ENCODE measurements around the gene MCOLN1.
"Not testable (repeated sequence)": the region's sequence is repeated elsewhere in the genome, so short reads cannot be mapped to it uniquely, and the experiment has no call there.

MCOLN1 gene

DNA sequence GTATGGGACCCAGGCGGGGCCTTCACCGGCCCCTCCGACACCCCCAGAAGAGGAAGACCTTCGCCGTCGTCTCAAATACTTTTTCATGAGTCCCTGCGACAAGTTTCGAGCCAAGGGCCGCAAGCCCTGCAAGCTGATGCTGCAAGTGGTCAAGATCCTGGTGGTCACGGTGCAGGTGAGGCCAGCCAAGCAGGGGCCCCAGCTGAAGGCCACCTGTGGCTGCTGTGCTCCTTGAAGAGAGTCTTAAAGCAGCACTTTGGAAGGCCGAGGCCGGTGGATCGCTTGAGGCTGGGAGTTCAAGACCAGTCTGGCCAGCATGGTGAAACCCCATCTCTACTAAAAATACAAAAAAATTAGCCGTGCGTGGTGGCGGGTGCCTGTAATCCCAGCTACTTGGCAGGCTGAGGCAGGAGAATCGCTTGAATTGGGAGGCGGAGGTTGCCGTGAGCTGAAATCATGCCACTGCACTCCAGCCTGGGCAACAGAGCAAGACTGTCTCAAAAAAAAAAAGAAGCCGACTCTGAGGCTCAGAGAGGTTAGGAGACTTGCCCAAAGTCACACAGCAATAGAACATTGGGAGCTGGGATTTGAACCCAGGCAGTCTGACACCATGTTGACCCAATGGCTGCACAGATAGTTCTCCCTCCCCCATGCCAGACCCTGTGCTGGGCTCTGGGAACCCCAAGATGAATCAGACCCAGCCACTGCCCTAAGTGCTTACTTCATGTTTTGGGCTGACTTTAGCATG is 2.7 kb downstream of the MCOLN1 start:
- no peak for DNase-seq (ENCODE audit: low read depth in 3 of 3)

GRCh38 chr19:7526059-7526929 is 3.9 kb downstream of the MCOLN1 start:
- no peak for DNase-seq (ENCODE audit: low read depth in 3 of 3)

- no peak for DNase-seq (ENCODE audit: low read depth in 3 of 3)
These were observed 5.2 kb downstream of the MCOLN1 start for GRCh38 chr19:7527516-7528191.

GRCh38 chr19:7528192-7528519 is 5.7 kb downstream of the MCOLN1 start:
- no peak for DNase-seq (ENCODE audit: low read depth in 3 of 3)

DNA sequence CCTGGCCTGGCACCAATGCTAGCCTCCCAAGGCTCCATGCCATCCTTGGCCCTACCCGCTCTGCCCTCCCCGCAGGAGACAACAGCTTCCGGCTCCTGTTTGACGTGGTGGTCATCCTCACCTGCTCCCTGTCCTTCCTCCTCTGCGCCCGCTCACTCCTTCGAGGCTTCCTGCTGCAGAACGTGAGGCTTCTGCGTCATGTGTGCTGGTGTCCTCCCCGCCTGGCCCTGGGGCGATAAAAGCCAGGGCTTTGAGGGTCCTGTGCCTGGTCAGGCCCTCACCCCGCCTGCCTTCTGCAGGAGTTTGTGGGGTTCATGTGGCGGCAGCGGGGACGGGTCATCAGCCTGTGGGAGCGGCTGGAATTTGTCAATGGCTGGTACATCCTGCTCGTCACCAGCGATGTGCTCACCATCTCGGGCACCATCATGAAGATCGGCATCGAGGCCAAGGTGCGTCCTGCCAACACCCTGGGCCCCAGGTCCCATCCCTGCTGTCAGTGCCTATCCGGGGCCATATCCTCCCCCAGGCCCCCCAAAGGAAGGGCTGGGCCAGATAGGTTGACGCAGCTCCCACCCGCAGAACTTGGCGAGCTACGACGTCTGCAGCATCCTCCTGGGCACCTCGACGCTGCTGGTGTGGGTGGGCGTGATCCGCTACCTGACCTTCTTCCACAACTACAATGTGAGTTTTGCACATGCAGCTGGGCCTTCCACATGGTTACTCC is 6.3 kb downstream of the MCOLN1 start:
- no peak for DNase-seq (ENCODE audit: low read depth in 3 of 3)

DNA sequence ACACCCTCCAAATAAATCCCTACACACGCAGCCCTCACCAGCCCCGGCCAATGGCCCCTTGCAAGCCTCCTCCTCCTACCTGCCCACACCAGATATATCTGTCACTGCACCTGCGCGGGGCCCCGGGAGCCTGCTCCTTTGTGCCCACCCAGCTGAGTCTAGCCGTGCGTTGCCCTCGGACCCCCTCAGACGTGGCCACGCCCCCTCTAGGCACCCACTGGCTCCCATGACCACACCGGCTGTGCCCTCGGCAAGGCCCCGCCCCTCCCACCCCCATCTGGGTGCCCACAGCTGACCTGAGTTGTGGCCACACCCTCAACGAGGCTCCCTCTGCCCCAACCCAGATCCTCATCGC is 6.8 kb downstream of the MCOLN1 start:
- DNase-seq (ENCODE audit: low read depth in 3 of 3): no peak

DNA sequence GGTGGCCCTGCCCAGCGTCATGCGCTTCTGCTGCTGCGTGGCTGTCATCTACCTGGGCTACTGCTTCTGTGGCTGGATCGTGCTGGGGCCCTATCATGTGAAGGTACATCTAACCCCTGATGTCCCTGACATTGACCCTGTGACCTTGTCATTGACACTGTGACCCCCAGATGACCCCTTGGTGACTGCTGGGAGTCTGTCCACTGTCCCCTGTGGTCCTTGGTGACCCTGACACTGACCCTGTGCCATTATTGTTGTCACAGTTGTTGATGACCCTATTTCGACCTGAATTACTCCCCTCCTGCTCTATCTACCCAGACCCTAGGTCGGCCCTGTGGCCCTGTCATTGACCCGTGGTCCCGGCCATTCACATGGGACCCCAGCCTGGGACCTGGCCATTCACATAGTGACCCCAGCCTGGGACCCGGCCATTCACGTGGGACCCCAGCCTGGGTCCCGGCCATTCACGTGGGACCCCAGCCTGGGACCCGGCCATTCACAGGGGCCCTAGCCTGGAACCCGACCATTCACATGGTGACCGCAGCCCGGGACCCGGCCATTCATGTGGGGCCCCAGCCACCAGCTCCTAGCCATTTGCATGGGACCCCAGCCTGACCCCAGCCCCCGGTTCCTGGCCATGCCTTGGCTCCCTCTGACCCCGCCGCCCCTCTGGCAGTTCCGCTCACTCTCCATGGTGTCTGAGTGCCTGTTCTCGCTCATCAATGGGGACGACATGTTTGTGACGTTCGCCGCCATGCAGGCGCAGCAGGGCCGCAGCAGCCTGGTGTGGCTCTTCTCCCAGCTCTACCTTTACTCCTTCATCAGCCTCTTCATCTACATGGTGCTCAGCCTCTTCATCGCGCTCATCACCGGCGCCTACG is 7.4 kb downstream of the MCOLN1 start:
- no peak for DNase-seq (ENCODE audit: low read depth in 3 of 3)

- DNase-seq (ENCODE audit: low read depth in 3 of 3): no peak
These were observed 11.0 kb downstream of the MCOLN1 start for GRCh38 chr19:7533281-7533885.

GRCh38 chr19:7533925-7534480 is 11.6 kb downstream of the MCOLN1 start:
- peak; percentile 63 to 72 (median 72) for DNase-seq (ENCODE audit: low read depth in 3 of 3)

DNA sequence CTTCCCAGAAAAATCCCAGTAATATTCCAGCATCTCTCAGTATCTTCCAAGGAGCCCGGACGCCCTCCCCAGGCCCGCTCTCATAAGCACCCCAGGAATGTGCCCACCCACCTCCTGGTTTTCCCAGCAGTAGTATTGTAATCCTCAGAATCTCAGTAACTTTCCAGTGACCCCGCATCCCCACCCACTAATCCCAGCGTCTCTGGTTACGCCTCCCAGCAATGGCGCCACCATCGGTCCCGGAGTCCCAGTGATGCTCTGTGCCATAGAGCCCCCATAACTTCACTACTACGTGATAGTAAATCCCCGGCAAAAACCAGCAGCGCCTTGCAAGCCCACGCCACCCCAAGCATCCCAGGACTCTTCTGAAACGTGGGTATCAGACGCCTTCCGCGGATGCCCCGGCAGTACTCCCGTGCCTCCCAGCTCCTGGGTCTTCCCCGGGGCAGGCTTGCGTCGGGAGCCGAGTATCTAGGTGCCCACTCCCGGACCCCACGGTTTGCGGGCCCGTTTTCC is 12.2 kb downstream of the MCOLN1 start:
- no peak for DNase-seq (ENCODE audit: low read depth in 3 of 3)

- DNase-seq (ENCODE audit: low read depth in 3 of 3): peak; percentile 85 to 96 (median 89)
These were observed 12.9 kb downstream of the MCOLN1 start, which contains the start of gene PNPLA6 for GRCh38 chr19:7535047-7535997. Gene PNPLA6 (plus strand): TSS chr19:7535717. CDS start chr19:7535789, 72 bp downstream.

DNA sequence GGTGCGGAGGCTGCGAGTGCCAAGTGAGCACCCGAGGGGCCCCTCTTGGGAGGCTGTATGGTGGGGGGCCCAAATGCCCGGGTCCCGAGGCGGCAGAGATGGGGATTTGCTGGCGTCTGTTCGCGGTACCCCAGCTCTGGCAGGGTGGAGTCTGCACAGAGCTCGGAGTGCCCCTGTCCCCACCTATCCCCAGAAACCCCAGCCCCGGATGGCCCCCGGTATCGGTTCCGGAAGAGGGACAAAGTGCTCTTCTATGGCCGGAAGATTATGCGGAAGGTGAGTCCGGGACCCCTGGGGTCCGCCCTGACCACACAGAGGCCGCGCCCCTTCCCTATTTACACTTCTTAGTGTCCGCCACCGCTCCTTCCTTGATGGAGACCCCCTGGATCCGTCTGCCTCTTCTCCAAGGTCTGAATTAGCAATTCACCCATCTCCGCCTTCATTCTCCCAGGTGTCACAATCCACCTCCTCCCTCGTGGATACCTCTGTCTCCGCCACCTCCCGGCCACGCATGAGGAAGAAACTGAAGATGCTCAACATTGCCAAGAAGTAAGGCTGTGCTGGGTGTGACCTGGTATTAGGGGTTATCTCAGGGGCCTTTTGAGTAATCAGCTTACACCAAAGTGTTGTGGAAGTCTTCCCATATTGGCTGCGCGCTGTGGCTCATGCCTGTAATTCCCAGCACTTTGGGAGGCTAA is 13.7 kb downstream of the MCOLN1 start:
- DNase-seq (ENCODE audit: low read depth in 3 of 3): no peak

DNA sequence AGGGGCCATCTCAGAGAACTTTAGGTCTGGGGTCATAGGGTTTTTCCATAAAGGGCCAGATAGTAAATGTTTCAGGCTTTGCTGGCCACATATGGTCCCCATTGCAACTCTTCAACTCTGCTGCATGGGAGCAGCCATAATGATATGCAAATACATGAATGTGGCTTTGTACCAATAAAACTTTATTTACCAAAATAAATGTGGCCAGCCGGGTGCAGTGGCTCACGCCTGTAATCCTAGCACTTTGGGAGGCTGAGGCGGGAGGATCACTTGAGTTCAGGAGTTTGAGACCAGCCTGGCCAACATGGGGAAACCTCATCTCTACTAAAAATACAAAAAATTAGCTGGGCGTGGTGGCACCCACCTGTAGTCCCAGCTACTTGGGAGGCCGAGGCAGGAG is 16.6 kb downstream of the MCOLN1 start:
- not testable (repeated sequence) for DNase-seq (ENCODE audit: low read depth in 3 of 3)

GRCh38 chr19:7539827-7540425 is 17.5 kb downstream of the MCOLN1 start:
- no peak for DNase-seq (ENCODE audit: low read depth in 3 of 3)

DNA sequence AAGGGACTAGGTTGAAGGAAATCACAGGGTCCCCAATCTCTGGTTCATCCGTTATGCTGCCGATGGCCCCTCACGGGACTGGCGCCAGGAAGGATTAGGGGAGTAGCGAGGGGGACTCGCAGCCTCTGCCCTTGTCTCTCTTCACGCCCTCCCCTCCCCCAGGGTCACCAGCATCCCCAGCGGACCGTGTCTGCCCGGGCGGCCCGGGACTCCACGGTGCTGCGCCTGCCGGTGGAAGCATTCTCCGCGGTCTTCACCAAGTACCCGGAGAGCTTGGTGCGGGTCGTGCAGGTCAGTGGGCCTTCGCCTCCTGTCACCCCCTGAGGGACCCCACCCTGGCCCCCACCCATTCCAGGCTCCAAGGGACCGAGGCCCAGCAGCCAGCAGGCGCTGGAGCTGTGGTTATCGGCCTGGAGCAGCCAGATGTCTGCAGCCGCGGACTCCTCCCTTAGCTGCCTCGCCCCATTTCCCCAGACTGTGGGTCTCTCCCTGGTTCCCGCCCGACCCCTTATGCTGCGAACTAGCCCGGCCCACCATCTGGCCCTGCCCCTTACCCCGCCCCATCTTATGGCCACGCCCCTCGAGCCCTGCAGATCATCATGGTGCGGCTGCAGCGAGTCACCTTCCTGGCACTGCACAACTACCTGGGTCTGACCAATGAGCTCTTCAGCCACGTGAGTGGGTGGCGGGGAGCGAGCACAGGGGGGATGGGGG is 18.5 kb downstream of the MCOLN1 start:
- DNase-seq (ENCODE audit: low read depth in 3 of 3): peak in 2 of 3 donors; percentile 21 to 51

DNA sequence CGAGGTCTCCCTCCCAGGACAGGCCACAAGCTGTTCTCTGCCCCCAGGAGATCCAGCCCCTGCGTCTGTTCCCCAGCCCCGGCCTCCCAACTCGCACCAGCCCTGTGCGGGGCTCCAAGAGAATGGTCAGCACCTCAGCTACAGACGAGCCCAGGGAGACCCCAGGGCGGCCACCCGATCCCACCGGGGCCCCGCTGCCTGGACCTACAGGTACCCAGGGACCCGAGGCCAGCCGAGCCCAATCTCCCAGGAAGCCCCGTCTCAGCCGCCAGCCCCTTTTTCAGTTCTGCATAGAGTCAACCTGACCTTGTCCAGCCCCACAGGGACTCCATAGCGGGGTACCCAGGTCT is 19.0 kb downstream of the MCOLN1 start:
- no peak for DNase-seq (ENCODE audit: low read depth in 3 of 3)

GRCh38 chr19:7541828-7542443 is 19.5 kb downstream of the MCOLN1 start:
- no peak for DNase-seq (ENCODE audit: low read depth in 3 of 3)
